K562 (cell line): Measurements from ENCODE around the gene SARS1. TPM values are rescaled to one million over a fixed set of nuclear protein-coding genes. Genes with fewer than 3 reads are reported as not detected.

Experiments used
- ATF2 ChIP-seq: sonication (generic); formaldehyde crosslinking; IDR thresholded peaks from 2 replicates; pipeline ENCODE4 v1.8.1; 2022; ENCODE audit warnings: missing genetic modification reagents
- GTF2E2 ChIP-seq: fragments of 200-800 bp; sonication (Bioruptor generic); IDR thresholded peaks from 2 replicates; pipeline ENCODE4 v1.6.1; 2016; ENCODE audit warnings: missing genetic modification characterization, missing compliant biosample characterization
- KAT2B ChIP-seq: IDR thresholded peaks from one replicate; pipeline ENCODE4 v1.6.1; 2012; ENCODE audit warnings: low read depth, mild to moderate bottlenecking, control low read depth, inconsistent platforms, low read length, moderate library complexity
- KDM1A ChIP-seq, 2 experiments: fragments of 450-650 bp; IDR thresholded peaks; 2 replicates each; pipeline ENCODE4 v1.6.1; 2016; ENCODE audit warnings: mild to moderate bottlenecking in 2 of 2
- MEF2D ChIP-seq: conservative IDR thresholded peaks from 2 replicates; pipeline ENCODE4 v1.6.1; 2016; ENCODE audit warnings: low read depth, missing genetic modification characterization, missing compliant biosample characterization
- MITF ChIP-seq: IDR thresholded peaks from 2 replicates; pipeline ENCODE4 v1.6.1; 2014; ENCODE audit warnings: antibody characterized with exemption
- PATZ1 ChIP-seq: fragments of 250-450 bp; sonication (Bioruptor Pico); IDR thresholded peaks from 2 replicates; pipeline ENCODE4 v1.5.0; 2020; ENCODE audit warnings: mild to moderate bottlenecking, borderline replicate concordance
- PML ChIP-seq: IDR thresholded peaks from 2 replicates; pipeline ENCODE4 v1.6.1; 2012; ENCODE audit warnings: low read length, inconsistent platforms
- PPARD ChIP-seq: fragments of 250-450 bp; sonication (Bioruptor Pico); IDR thresholded peaks from 2 replicates; pipeline ENCODE4 v1.8.0; 2022; ENCODE audit warnings: inconsistent platforms, mild to moderate bottlenecking, moderate library complexity
- STAT6 ChIP-seq: sonication (generic); formaldehyde crosslinking; IDR thresholded peaks from 2 replicates; pipeline ENCODE4 v1.8.1; 2023; ENCODE audit warnings: mild to moderate bottlenecking, missing genetic modification reagents
- SUPT5H ChIP-seq: fragments of 450-650 bp; IDR thresholded peaks from 2 replicates; pipeline ENCODE4 v1.6.1; 2016
- THAP7 ChIP-seq: fragments of 250-450 bp; sonication (Bioruptor Pico); IDR thresholded peaks from 2 replicates; pipeline ENCODE4 v1.5.0; 2021
- THRA ChIP-seq: fragments of 450-650 bp; IDR thresholded peaks from 2 replicates; pipeline ENCODE4 v1.6.1; 2017; ENCODE audit warnings: mild to moderate bottlenecking, moderate library complexity
- ZNF316 ChIP-seq: fragments of 450-650 bp; IDR thresholded peaks from 2 replicates; pipeline ENCODE4 v1.6.1; 2016
- ZNF449 ChIP-seq: fragments of 250-450 bp; sonication (Bioruptor Pico); IDR thresholded peaks from 2 replicates; pipeline ENCODE4 v1.8.0; 2022; ENCODE audit warnings: moderate library complexity, mild to moderate bottlenecking, inconsistent platforms
- polyA plus RNA-seq, 8 experiments: library from polyadenylated mRNA; depleted of rRNA in 4 of 8; stranded (reverse) in 5 of 8; unstranded in 3 of 8; fragments of >200 nt; fragmentation: Nextera tagmentation in 2 of 8; fragmentation: Illumina TruSeq in 1 of 8; extraction: Ambion mirVana in 2 of 8; extraction: Trizol in 1 of 8; gene quantifications; 2 replicates each; pipeline versions ENCODE4 v1.2.1 to v1.2.3, GENCODE V29; 2011 to 2014; ENCODE audit warnings: inconsistent platforms in 1 of 8, missing spikeins in 1 of 8
- total RNA-seq, 7 experiments: library from RNA; depleted of rRNA in 6 of 7; stranded (reverse); fragments of >200 nt in 6 of 7; fragmentation: Illumina TruSeq in 2 of 7; extraction: Trizol in 2 of 7; gene quantifications; 2 replicates each; pipeline versions ENCODE4 v1.2.1 to v1.2.3, GENCODE V29; 2011 to 2021; ENCODE audit warnings: low replicate concordance in 1 of 7

SARS1 gene
- total and polyA plus RNA-seq, 9 of the 15 experiments (the other 6 are each of a cell fraction or from before 2014, with no cell fraction given): 221 to 623 (median 254) TPM

- TF ChIP-seq STAT6 (CRISPR knock-in tag): no peak
- no peak for TF ChIP-seq ZNF316
- no peak for TF ChIP-seq ATF2
- TF ChIP-seq ZNF449 (CRISPR knock-in tag): no peak
- no peak for TF ChIP-seq GTF2E2
- no peak for TF ChIP-seq MITF
- TF ChIP-seq KDM1A (IDR thresholded peaks at IDR 0.05): peak in 1 of 2 experiments; percentile 57; a peak in 2 of 4 replicates
- TF ChIP-seq PATZ1: no peak
- no peak for TF ChIP-seq THRA
- TF ChIP-seq PML: no peak
- TF ChIP-seq KAT2B: no peak
- TF ChIP-seq MEF2D (tag): no peak
- no peak for TF ChIP-seq SUPT5H
- no peak for TF ChIP-seq THAP7 (CRISPR knock-in tag)
- TF ChIP-seq PPARD (CRISPR knock-in tag): no peak
Observed at GRCh38 chr1:109181085-109181806, 32.5 kb upstream of the SARS1 start (continued).
